ENCODE data around the gene BEST4.

Gene BEST4

DNA sequence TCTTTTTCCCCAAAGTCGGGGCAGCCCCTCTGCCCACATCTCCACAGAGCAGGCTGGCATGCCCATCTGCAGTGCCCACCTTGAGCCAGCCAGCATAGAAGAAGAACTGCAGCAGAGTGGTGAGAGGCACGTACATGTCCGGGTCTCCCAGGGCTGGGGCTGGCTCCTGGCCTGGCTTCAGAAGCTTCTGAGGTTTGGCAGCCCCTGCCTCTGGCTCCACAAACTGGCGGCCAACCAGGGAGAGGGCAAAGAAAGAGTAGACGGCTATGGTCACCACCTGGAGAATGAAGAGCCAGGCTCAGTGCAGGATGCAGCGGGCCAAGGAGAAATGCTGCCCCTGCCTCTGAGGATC lies 3.0 kb downstream of the BEST4 start:
- Histone ChIP-seq H3K36me3 (peaks cover 15% of the 10 kb centered on the region), H3K9me3 (ENCODE audit: severe bottlenecking) (no peaks in the 10 kb centered on the region), H3K27me3 (ENCODE audit: insufficient read depth, low read depth, severe bottlenecking) (no peaks in the 10 kb centered on the region), H3K4me3 (ENCODE audit: low read depth, low read length) (no peak overlapping the region), H3K27ac (no peak overlapping the region)
- TF ChIP-seq CTCF (IDR thresholded peaks at IDR 0.05; ENCODE audit: low read depth, low read length): no peak
- DNase-seq: no peak

DNA sequence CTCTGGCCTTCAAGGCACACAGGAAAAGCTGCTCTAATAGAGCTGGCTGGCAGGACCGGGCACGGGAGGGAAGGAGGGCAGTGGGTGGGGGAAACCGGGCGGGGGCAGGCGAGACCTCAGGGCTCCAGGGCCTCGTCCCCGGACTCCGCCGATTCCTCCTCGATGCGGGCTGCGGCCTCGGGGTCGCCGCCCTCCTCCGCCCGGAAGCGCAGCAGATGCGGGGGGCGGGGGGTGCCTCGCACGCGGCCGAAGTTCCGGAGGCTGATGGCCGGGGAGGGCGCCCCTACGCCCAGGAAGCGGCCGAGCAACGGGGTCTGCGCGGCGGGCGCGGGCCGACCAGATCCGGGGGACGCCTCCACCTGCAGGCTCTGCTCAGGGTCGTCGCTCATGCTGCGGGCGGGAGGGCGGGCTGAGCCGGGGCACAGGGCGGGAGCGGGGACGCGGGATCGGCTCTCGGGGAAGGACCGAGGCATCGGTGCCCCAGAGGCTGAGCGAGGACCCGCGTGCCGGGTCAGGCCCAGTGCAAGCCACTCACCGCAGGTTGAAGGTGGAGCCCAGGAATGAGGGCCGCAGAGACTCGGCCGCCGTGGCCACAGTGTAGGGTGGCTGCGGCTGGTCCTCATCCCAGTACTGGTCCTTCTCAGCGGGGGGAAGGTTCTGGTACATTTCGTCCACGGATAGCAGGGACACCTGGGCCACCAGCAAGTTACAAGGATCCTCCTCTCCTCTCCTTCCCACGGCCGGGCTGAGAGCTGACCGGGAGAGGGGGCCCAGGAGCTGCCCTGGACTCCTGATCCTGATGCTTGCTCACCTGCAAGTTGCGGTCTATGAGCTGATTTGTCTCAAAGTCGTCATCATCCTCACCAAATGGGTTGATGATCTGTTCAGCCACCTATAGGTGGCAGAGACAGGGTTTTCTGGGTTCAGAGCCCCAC lies 3.6 kb downstream of the BEST4 start:
- H3K4me3 ChIP-seq (ENCODE audit: low read depth, low read length): no peak overlapping the region
- no peak for DNase-seq
- no peaks in the 10 kb centered on the region for H3K27me3 ChIP-seq (ENCODE audit: insufficient read depth, low read depth, severe bottlenecking)
- TF ChIP-seq CTCF (IDR thresholded peaks at IDR 0.05; ENCODE audit: low read depth, low read length): no peak
- no peak overlapping the region for H3K27ac ChIP-seq
- no peaks in the 10 kb centered on the region for H3K9me3 ChIP-seq (ENCODE audit: severe bottlenecking)
- peaks cover 21% of the 10 kb centered on the region for H3K36me3 ChIP-seq

GRCh38 chr1:44783697-44784093 lies 4.3 kb downstream of the BEST4 start:
- no peak overlapping the region for H3K4me3 ChIP-seq (ENCODE audit: low read depth, low read length)
- H3K9me3 ChIP-seq (ENCODE audit: severe bottlenecking): no peaks in the 10 kb centered on the region
- H3K27ac ChIP-seq: no peak overlapping the region
- TF ChIP-seq CTCF (IDR thresholded peaks at IDR 0.05; ENCODE audit: low read depth, low read length): no peak
- H3K27me3 ChIP-seq (ENCODE audit: insufficient read depth, low read depth, severe bottlenecking): no peaks in the 10 kb centered on the region
- peaks cover 28% of the 10 kb centered on the region for H3K36me3 ChIP-seq
- no peak for DNase-seq

DNA sequence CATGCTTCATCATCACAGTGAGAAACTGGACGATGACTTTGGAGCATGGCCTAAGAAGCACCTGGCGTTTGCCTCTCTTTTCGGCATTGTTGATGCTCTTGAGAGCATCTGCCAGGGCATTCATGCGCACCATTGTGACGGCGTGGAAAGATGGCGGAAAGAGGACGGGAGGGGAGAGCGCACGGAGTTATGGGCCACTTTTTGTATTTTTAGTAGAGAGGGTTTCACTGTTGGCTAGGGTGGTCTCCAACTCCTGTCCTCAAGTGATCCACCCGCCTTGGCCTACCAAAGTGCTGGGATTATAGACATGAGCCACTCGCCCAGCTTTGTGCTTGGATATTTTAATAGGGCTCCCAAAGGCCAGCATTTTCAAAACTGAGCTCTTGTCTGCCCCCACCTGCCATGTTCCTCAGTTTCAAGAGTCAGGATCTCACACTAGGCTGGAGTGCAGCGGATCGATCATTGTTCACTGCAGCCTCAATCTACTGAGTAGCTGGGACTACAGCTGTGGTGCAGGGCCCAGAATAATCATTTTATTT lies 7.3 kb downstream of the BEST4 start:
- DNase-seq: no peak
- H3K27ac ChIP-seq: no peak overlapping the region
- peaks cover 58% of the 10 kb centered on the region for H3K36me3 ChIP-seq
- no peak for TF ChIP-seq CTCF (IDR thresholded peaks at IDR 0.05; ENCODE audit: low read depth, low read length)
- H3K27me3 ChIP-seq (ENCODE audit: insufficient read depth, low read depth, severe bottlenecking): no peaks in the 10 kb centered on the region
- H3K9me3 ChIP-seq (ENCODE audit: severe bottlenecking): no peaks in the 10 kb centered on the region
- H3K4me3 ChIP-seq (ENCODE audit: low read depth, low read length): no peak overlapping the region

- no peaks in the 10 kb centered on the region for H3K27me3 ChIP-seq (ENCODE audit: insufficient read depth, low read depth, severe bottlenecking)
- H3K9me3 ChIP-seq (ENCODE audit: severe bottlenecking): no peaks in the 10 kb centered on the region
- DNase-seq: no peak
- no peak overlapping the region for H3K4me3 ChIP-seq (ENCODE audit: low read depth, low read length)
- peaks cover 58% of the 10 kb centered on the region for H3K36me3 ChIP-seq
- no peak overlapping the region for H3K27ac ChIP-seq
- TF ChIP-seq CTCF (IDR thresholded peaks at IDR 0.05; ENCODE audit: low read depth, low read length): no peak
Observed at GRCh38 chr1:44778705-44779576, 9.0 kb downstream of the BEST4 start.
